ENCODE measurements around the gene XPNPEP2. TPM values are rescaled to one million over a fixed set of nuclear protein-coding genes. Genes with fewer than 3 reads are reported as not detected.
"Not testable (repeated sequence)": the region's sequence is repeated elsewhere in the genome, so short reads cannot be mapped to it uniquely, and the experiment has no call there.

Gene XPNPEP2
- total RNA-seq, 1 experiment from 2014 or later, result not detected

DNA sequence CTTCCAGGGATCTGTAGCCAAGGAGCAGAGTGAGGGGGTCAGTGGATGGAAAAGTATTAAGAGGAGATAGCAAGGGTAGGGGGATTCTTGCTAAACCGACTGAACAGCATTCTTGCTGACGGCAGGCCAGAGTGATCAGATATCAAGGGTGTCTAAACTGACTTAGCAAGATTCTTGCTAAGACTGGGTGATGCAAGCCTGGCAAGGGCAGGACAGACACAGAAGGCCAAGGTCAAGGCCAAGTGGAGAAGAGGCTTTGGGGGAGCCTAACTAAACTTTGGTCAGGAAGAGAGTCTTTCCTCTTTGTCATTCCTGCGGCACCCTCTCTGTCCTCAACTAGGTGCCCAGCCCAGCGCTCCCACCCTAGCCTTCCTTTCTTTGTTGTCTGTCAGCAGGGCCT lies 799 bp downstream of the XPNPEP2 start:
- Mint-ChIP-seq H3K36me3 (ENCODE audit: insufficient read depth, unreplicated experiment) (no peaks in the 10 kb centered on the region), H3K9me3 (ENCODE audit: low read depth, unreplicated experiment) (no peaks in the 10 kb centered on the region), H3K27me3 (ENCODE audit: unreplicated experiment) (peaks cover 60% of the 10 kb centered on the region), H3K4me1 (ENCODE audit: low read depth, unreplicated experiment) (no peaks in the 10 kb centered on the region), H3K4me3 (ENCODE audit: low read depth, unreplicated experiment) (no peak overlapping the region), H3K27ac (ENCODE audit: unreplicated experiment) (no peak overlapping the region)
- CTCF ChIA-PET, result no interaction called here
- intact Hi-C loops (cut with micrococcal nuclease; ENCODE audit: unreplicated experiment), result no loop called here
- TF ChIP-seq, protein P1, sequence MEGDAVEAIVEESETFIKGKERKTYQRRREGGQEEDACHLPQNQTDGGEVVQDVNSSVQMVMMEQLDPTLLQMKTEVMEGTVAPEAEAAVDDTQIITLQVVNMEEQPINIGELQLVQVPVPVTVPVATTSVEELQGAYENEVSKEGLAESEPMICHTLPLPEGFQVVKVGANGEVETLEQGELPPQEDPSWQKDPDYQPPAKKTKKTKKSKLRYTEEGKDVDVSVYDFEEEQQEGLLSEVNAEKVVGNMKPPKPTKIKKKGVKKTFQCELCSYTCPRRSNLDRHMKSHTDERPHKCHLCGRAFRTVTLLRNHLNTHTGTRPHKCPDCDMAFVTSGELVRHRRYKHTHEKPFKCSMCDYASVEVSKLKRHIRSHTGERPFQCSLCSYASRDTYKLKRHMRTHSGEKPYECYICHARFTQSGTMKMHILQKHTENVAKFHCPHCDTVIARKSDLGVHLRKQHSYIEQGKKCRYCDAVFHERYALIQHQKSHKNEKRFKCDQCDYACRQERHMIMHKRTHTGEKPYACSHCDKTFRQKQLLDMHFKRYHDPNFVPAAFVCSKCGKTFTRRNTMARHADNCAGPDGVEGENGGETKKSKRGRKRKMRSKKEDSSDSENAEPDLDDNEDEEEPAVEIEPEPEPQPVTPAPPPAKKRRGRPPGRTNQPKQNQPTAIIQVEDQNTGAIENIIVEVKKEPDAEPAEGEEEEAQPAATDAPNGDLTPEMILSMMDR (IDR thresholded peaks at IDR 0.05; ENCODE audit: unreplicated experiment), result no peak
- no TSS peak for BruUV-seq (replicated peaks)
- no peak for DNase-seq

DNA sequence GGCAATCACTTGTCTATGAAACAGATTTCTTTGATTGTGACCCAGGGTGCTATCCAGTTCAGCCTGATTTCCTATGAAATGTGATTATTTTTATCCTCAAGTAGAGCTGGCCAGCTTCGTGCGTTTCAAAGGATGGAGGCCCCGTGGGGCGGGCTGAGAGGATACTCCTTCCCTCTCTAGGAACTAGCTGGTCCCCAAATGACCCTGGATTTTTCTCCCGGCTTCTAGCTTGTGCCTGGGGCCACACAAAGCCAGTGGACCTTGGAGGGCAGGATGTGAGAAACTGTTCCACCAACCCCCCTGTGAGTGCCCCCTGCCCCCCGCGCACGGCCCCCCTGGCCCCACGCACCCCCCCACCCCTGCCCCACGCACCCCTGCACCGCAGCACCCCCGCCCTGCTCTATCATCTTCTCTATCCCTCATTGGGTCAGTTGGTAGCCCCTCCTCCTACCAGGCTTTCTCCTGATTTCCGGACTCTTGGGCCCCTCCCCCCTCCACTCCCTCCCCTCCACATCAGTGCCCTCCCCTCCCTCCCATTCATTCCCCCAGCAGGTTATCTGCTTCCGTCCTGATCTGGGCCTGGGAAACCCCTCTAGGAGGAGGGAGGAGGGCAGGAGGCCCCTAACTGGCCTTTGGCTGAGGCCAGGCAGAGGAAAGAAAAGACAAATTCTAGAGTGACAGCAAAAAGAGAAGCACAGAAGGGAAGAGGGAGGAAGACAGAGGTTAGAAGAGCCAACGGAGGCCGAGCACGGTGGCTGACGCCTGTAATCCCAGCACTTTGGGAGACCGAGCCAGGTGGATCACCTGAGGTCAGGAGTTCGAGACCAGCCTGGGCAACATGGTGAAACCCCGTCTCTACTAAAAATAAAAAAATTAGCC lies 3.3 kb downstream of the XPNPEP2 start:
- Mint-ChIP-seq H3K9me3 (ENCODE audit: low read depth, unreplicated experiment) (no peaks in the 10 kb centered on the region), H3K27me3 (ENCODE audit: unreplicated experiment) (peaks cover 54% of the 10 kb centered on the region), H3K4me1 (ENCODE audit: low read depth, unreplicated experiment) (no peaks in the 10 kb centered on the region), H3K4me3 (ENCODE audit: low read depth, unreplicated experiment) (no peak overlapping the region), H3K27ac (ENCODE audit: unreplicated experiment) (no peak overlapping the region), H3K36me3 (ENCODE audit: insufficient read depth, unreplicated experiment) (no peaks in the 10 kb centered on the region)
- CTCF ChIA-PET, result no interaction called here
- TF ChIP-seq, protein P1 (IDR thresholded peaks at IDR 0.05; ENCODE audit: unreplicated experiment), result no peak
- no peak for DNase-seq
- intact Hi-C loops (cut with micrococcal nuclease; ENCODE audit: unreplicated experiment), result no loop called here
- BruUV-seq (replicated peaks), result no TSS peak

DNA sequence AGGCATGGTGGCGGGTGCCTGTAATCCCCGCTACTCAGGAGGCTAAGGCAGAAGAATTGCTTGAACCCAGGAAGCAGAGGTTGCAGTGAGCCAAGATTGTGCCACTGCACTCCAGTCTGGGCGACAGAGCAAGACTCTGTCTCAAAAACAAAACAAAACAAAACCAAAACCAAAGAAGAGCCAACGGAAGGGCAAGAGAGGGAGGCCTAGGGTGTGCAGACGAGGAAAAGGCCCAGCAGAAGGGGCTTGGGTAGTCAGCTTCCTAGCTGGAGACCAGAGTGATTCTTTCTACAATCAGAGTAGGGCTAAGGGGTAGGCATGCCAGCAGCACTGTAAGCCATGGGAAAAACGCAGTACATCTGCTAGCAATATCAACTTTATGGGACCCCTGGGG lies 4.0 kb downstream of the XPNPEP2 start:
- not testable (repeated sequence) for H3K4me1 Mint-ChIP-seq (ENCODE audit: low read depth, unreplicated experiment)

DNA sequence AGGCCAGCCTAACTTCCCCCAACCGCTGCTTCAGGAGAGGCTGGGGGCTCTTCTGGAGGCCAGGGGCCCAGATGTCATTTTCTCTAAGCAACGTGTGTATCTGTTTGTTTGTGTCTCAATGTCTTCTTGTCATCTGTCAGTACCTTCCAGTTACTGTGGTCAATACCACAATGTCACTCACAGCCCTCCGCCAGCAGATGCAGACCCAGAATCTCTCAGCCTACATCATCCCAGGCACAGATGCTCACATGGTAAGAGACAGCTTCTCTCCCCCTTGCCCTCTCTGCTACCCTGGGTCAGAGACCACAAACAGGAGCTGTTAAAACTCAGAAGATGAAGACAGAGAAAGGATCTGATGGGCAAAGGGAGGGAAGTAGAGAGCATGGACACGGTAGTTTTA lies 5.0 kb downstream of the XPNPEP2 start:
- no TSS peak for BruUV-seq (replicated peaks)
- H3K27ac Mint-ChIP-seq (ENCODE audit: unreplicated experiment), result no peak overlapping the region
- H3K4me1 Mint-ChIP-seq (ENCODE audit: low read depth, unreplicated experiment), result no peaks in the 10 kb centered on the region
- H3K9me3 Mint-ChIP-seq (ENCODE audit: low read depth, unreplicated experiment), result no peaks in the 10 kb centered on the region
- no peak for DNase-seq
- peaks cover 54% of the 10 kb centered on the region for H3K27me3 Mint-ChIP-seq (ENCODE audit: unreplicated experiment)
- H3K36me3 Mint-ChIP-seq (ENCODE audit: insufficient read depth, unreplicated experiment), result no peaks in the 10 kb centered on the region
- intact Hi-C loops (cut with micrococcal nuclease; ENCODE audit: unreplicated experiment), result no loop called here
- TF ChIP-seq, protein P1 (IDR thresholded peaks at IDR 0.05; ENCODE audit: unreplicated experiment), result no peak
- H3K4me3 Mint-ChIP-seq (ENCODE audit: low read depth, unreplicated experiment), result no peak overlapping the region
- CTCF ChIA-PET, result no interaction called here

More for the DNA sequence above, 4.0 kb downstream of the XPNPEP2 start:
- H3K4me3 Mint-ChIP-seq (ENCODE audit: low read depth, unreplicated experiment); intact Hi-C loops (cut with micrococcal nuclease; ENCODE audit: unreplicated experiment); H3K36me3 Mint-ChIP-seq (ENCODE audit: insufficient read depth, unreplicated experiment); CTCF ChIA-PET; DNase-seq; H3K27ac Mint-ChIP-seq (ENCODE audit: unreplicated experiment); BruUV-seq (replicated peaks); H3K9me3 Mint-ChIP-seq (ENCODE audit: low read depth, unreplicated experiment): not testable (repeated sequence)
- peaks cover 54% of the 10 kb centered on the region for H3K27me3 Mint-ChIP-seq (ENCODE audit: unreplicated experiment)

DNA sequence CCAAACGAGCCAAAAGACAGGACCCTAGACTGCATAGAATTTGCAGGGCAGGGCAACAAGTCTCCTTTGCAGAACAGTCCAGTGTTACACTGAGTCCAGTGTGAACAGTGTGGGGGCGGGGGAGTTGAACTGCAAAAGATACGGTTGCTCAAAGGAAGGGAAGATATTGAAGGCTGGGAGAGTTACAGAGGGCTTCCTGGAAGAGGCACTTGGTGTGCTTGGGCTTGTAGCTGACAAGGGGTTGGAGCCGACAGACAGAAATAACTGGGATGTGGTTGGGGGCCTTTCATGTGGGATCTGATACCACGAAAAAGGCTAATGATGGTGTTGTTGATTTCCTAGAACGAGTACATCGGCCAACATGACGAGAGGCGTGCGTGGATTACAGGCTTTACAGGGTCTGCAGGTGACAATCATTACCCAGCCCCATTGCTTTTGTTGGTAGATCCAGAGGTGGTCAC lies 6.1 kb downstream of the XPNPEP2 start:
- Mint-ChIP-seq H3K9me3 (ENCODE audit: low read depth, unreplicated experiment) (no peaks in the 10 kb centered on the region), H3K27me3 (ENCODE audit: unreplicated experiment) (peaks cover 55% of the 10 kb centered on the region), H3K27ac (ENCODE audit: unreplicated experiment) (no peak overlapping the region), H3K36me3 (ENCODE audit: insufficient read depth, unreplicated experiment) (no peaks in the 10 kb centered on the region), H3K4me1 (ENCODE audit: low read depth, unreplicated experiment) (no peaks in the 10 kb centered on the region), H3K4me3 (ENCODE audit: low read depth, unreplicated experiment) (no peak overlapping the region)
- no peak for DNase-seq
- no TSS peak for BruUV-seq (replicated peaks)
- intact Hi-C loops (cut with micrococcal nuclease; ENCODE audit: unreplicated experiment), result no loop called here
- CTCF ChIA-PET, result interaction anchor here (0.6 kb wide), 1 partner anchor 315 kb away, joined by 3 read pairs; no protein-coding TSS in a partner anchor
- TF ChIP-seq, protein P1 (IDR thresholded peaks at IDR 0.05; ENCODE audit: unreplicated experiment), result no peak
